Calu3 (cell line): ENCODE measurements around the gene TSPAN9. TPM values are rescaled to one million over a fixed set of nuclear protein-coding genes. Genes with fewer than 3 reads are reported as not detected.

ENCODE experiments used
- BruUV-seq: library from RNA; stranded (reverse); fragments of 400-500 nt; replicated peaks from 2 replicates; lab custom pipeline; 2021; lab: Mats Ljungman, UMichigan
- CTCF ChIA-PET: fragments of 300-600 bp; sonication (Branson Sonifier 250); formaldehyde crosslinking; loops from one replicate; lab custom pipeline; 2022; ENCODE audit warnings: antibody characterized with exemption; lab: Charles Lee
- DNase-seq: peaks from one replicate; pipeline ENCODE4 v3.0.0; 2022
- H3K27ac Mint-ChIP-seq: one replicate; pipeline ENCODE4 v1.8.0; 2022; ENCODE audit warnings: mixed read lengths; ENCODE audit not compliant: unreplicated experiment
- H3K27me3 Mint-ChIP-seq: one replicate; pipeline ENCODE4 v1.8.0; 2022; ENCODE audit warnings: mixed read lengths; ENCODE audit not compliant: unreplicated experiment
- H3K36me3 Mint-ChIP-seq: one replicate; pipeline ENCODE4 v1.8.0; 2022; ENCODE audit warnings: mild to moderate bottlenecking, moderate library complexity, mixed read lengths; ENCODE audit not compliant: insufficient read depth, unreplicated experiment
- H3K4me1 Mint-ChIP-seq: one replicate; pipeline ENCODE4 v1.8.0; 2022; ENCODE audit warnings: mild to moderate bottlenecking, low read depth, mixed read lengths; ENCODE audit not compliant: unreplicated experiment
- H3K4me3 Mint-ChIP-seq: one replicate; pipeline ENCODE4 v1.8.0; 2022; ENCODE audit warnings: mild to moderate bottlenecking, low read depth, moderate library complexity, mixed read lengths; ENCODE audit not compliant: unreplicated experiment
- H3K9me3 Mint-ChIP-seq: one replicate; pipeline ENCODE4 v1.8.0; 2022; ENCODE audit warnings: low read depth, mixed read lengths; ENCODE audit not compliant: unreplicated experiment
- intact Hi-C: fragments of 100-400 bp; cut with micrococcal nuclease; formaldehyde crosslinking; loops from one replicate; pipeline ENCODE4 v1.10.0; 2022; ENCODE audit not compliant: unreplicated experiment
- total RNA-seq: library from RNA; stranded (reverse); gene quantifications from 2 replicates; pipeline ENCODE4 v1.2.3, GENCODE V29; 2022
- TF ChIP-seq, protein P1 (sequence below): fragments of 200-600 bp; IDR thresholded peaks from one replicate; pipeline ENCODE4 v1.8.0; 2022; ENCODE audit warnings: antibody characterized with exemption; ENCODE audit not compliant: unreplicated experiment

TSPAN9 gene
- total RNA-seq, 1 experiment from 2014 or later, result 6.0 TPM

DNA sequence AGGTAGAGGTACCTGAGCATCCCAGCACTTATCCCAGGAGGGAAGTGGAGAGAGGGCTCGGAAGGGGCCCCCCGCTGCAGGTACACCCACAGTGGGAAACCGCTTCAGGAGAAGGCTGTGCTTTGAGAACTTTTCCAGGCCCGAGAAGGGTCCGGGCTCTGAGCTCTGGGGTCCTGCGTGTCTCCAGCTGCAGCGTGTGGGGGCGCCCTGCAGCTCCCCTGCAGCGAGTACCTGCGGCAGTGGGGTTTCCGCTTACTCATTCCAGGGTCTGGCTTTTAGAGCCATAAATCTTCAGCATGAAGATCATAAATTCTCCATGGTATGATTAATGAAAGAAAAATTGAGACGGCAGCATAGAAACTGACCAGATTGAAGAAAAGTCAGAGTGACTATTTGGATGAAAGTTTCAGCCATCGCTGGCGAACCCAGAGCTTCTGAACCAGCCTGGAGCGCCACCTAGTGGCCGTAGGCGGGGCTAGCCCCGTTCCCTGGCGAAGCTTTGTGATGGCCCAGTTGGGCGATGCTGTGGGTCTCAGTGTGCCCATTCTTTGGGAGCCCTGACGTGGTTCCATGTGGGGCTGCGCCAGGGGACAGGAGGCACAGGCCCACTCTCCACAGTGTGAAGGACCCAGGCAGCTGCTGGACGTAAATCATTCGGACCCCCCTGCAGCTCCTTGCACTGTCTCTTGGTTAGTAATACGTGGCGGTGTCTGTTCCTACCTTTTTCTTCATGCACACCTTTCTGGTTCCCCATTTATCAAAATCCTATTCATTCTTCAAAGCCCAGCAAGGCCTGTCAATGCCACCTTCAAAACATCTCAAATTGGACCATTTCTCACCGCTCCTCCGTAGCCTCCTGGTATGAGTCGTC, 198.2 kb downstream of the TSPAN9 start:
- BruUV-seq, result no TSS peak
- TF ChIP-seq, protein P1, sequence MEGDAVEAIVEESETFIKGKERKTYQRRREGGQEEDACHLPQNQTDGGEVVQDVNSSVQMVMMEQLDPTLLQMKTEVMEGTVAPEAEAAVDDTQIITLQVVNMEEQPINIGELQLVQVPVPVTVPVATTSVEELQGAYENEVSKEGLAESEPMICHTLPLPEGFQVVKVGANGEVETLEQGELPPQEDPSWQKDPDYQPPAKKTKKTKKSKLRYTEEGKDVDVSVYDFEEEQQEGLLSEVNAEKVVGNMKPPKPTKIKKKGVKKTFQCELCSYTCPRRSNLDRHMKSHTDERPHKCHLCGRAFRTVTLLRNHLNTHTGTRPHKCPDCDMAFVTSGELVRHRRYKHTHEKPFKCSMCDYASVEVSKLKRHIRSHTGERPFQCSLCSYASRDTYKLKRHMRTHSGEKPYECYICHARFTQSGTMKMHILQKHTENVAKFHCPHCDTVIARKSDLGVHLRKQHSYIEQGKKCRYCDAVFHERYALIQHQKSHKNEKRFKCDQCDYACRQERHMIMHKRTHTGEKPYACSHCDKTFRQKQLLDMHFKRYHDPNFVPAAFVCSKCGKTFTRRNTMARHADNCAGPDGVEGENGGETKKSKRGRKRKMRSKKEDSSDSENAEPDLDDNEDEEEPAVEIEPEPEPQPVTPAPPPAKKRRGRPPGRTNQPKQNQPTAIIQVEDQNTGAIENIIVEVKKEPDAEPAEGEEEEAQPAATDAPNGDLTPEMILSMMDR, result peak; percentile 84
- CTCF ChIA-PET, result interaction anchor here (0.6 to 4.7 kb wide), 10 partner anchors 12 to 528 kb away, joined by 3 to 61 read pairs (median 4); no protein-coding TSS in a partner anchor
- H3K9me3 Mint-ChIP-seq, result no peaks in the 10 kb centered on the region
- peaks cover 47% of the 10 kb centered on the region for H3K27me3 Mint-ChIP-seq
- H3K27ac Mint-ChIP-seq, result no peak overlapping the region
- H3K36me3 Mint-ChIP-seq, result peaks cover 3% of the 10 kb centered on the region
- peaks cover 16% of the 10 kb centered on the region for H3K4me1 Mint-ChIP-seq
- DNase-seq, result peak; percentile 85
- no peak overlapping the region for H3K4me3 Mint-ChIP-seq
- intact Hi-C loops, result loop anchor here (1.0 to 2.0 kb wide), 2 partner anchors 140 to 203 kb away; no protein-coding TSS in a partner anchor

DNA sequence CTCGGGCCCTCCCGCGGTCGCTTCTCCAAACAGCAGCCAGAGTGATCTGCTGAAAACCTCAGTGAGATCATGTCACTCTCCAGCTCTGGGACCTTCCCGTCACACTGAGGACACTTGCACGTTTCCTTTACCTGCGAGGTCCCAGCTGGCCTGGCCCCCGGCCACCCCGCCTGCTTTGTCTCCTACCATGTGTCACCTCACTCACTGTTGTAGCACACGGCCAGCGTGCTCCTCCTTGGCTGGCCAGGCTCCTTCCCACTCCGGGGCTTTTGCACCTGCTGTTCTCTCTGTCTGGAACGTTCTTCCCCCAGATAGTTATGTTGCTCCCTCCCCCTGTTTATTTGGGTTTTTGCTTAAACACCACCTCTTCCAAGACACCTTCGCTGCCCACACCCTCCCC, 199.0 kb downstream of the TSPAN9 start:
- peaks cover 3% of the 10 kb centered on the region for H3K36me3 Mint-ChIP-seq

DNA sequence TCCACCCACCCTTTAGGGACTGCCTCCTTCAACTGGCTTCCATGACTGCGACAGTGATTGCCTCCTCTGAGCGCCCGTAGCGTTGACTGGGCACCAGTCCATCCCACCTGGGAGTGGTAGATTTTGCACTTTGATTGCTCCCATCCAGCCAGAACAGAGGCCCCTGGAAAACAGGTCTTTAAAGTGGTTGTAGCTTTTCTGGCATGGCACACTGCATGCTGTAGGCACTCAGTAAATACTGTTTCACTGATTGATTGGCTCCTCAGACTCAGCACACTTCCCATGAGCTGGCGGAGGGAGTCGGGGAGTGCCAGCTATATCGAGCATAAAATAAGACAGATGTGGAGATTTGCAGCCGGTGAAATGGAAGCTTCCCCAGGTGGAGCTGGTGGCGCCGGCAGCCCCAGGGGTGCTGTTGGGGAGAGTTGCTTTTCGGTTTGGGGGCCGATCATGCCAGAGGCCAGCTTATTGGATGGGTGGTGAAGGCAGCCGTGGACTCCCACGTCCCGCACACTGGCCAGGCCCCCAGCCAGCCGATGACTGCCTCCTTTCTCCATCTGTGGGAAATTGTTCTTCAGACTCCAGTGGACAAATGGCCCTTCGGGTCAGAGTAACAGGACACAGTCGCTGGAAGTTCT, 200.2 kb downstream of the TSPAN9 start:
- Mint-ChIP-seq H3K4me3 (no peak overlapping the region), H3K27ac (no peak overlapping the region), H3K4me1 (peaks cover 16% of the 10 kb centered on the region), H3K36me3 (peaks cover 3% of the 10 kb centered on the region), H3K9me3 (no peaks in the 10 kb centered on the region), H3K27me3 (peaks cover 35% of the 10 kb centered on the region)
- no peak for DNase-seq
- TF ChIP-seq, protein P1, result no peak
- intact Hi-C loops, result no loop called here
- CTCF ChIA-PET, result interaction anchor here (4.7 kb wide), 1 partner anchor 140 kb away, joined by 61 read pairs; no protein-coding TSS in a partner anchor
- no TSS peak for BruUV-seq

More for the DNA sequence above, 199.0 kb downstream of the TSPAN9 start:
- CTCF ChIA-PET, result interaction anchor here (0.6 to 4.7 kb wide), 5 partner anchors 11 to 203 kb away, joined by 3 to 61 read pairs (median 4); no protein-coding TSS in a partner anchor
- no TSS peak for BruUV-seq
- intact Hi-C loops, result no loop called here
- peaks cover 16% of the 10 kb centered on the region for H3K4me1 Mint-ChIP-seq
- TF ChIP-seq, protein P1, result no peak
- no peaks in the 10 kb centered on the region for H3K9me3 Mint-ChIP-seq
- peaks cover 39% of the 10 kb centered on the region for H3K27me3 Mint-ChIP-seq
- no peak for DNase-seq
- no peak overlapping the region for H3K4me3 Mint-ChIP-seq
- H3K27ac Mint-ChIP-seq, result no peak overlapping the region

DNA sequence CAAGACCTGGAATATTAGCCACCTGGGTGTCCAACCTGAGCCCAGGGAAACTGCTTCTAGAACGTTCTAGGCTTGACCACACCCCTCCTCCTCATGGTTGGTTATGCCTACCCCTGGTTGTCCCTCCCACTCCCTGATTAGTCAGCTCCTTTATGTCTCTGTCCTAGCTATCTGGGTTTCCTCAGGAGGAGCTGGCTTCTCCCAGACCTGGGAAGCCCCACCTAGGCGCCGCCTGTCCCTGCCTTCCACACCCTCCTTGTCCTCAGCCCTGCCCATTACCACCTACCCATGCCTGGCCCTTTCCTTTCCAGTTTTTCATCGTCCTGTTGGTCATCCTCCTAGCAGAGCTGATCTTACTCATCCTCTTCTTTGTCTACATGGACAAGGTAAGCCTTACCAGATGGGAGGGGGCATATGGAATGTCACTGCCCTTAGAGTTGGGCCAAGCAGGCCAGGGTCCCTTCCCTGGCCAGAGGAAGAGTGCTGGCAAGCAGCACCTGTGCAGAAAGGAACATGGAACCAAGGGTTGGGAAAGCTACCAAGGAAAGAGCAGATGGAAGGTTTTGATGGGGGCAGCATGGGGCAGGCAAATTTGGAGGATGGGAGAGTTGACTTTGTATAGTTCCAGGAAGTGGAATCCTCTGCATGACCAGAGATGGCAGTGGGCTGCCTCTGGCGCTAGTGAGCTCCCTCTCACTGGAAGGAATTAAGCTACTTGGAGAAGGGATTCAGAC, 201.7 kb downstream of the TSPAN9 start:
- DNase-seq, result no peak
- CTCF ChIA-PET, result interaction anchor here (0.8 kb wide), 1 partner anchor 14 kb away, joined by 3 read pairs; no protein-coding TSS in a partner anchor

More for the DNA sequence above, 201.7 kb downstream of the TSPAN9 start:
- H3K36me3 Mint-ChIP-seq, result peaks cover 3% of the 10 kb centered on the region
- peaks cover 35% of the 10 kb centered on the region for H3K27me3 Mint-ChIP-seq
- H3K4me3 Mint-ChIP-seq, result no peak overlapping the region
- no peak overlapping the region for H3K27ac Mint-ChIP-seq
- intact Hi-C loops, result no loop called here
- no peaks in the 10 kb centered on the region for H3K9me3 Mint-ChIP-seq
- H3K4me1 Mint-ChIP-seq, result peaks cover 9% of the 10 kb centered on the region
- BruUV-seq, result no TSS peak
- TF ChIP-seq, protein P1, result no peak
